PC-9 (cell line): Measurements from ENCODE around the gene ULK3. TPM values are rescaled to one million over a fixed set of nuclear protein-coding genes. Genes with fewer than 3 reads are reported as not detected.

Experiments
- BruUV-seq: library from RNA; stranded (reverse); fragments of 400-500 nt; replicated peaks from 2 replicates; lab custom pipeline; 2021; lab: Mats Ljungman, UMichigan
- CTCF ChIA-PET: fragments of 300-600 bp; sonication (Branson Sonifier 250); formaldehyde crosslinking; loops from one replicate; lab custom pipeline; 2022; ENCODE audit warnings: antibody characterized with exemption; lab: Charles Lee
- POLR2A ChIA-PET: fragments of 300-600 bp; sonication (Branson Sonifier 250); formaldehyde crosslinking; loops from one replicate; lab custom pipeline; 2022; ENCODE audit warnings: antibody characterized with exemption; ENCODE audit not compliant: unreplicated experiment; lab: Charles Lee
- DNase-seq, 2 experiments: peaks; one replicate each; pipeline versions ENCODE4 v3.0.0 to v3.0.0-alpha.2; 2015 to 2022; ENCODE audit warnings: mixed read lengths in 1 of 2
- H2AFZ ChIP-seq: fragments of 200-600 bp; sonication (generic); 2 replicates; pipeline ENCODE4 v1.8.1; 2017; ENCODE audit warnings: antibody characterized with exemption
- H3F3A ChIP-seq: fragments of 200-600 bp; sonication (generic); 2 replicates; pipeline ENCODE4 v1.8.1; 2017; ENCODE audit warnings: antibody characterized with exemption, mild to moderate bottlenecking, low read depth; ENCODE audit not compliant: insufficient read depth
- H3K27ac ChIP-seq: fragments of 200-600 bp; sonication (generic); 2 replicates; pipeline ENCODE4 v1.6.1; 2016; ENCODE audit warnings: mixed run types
- H3K27me3 ChIP-seq: fragments of 200-600 bp; sonication (generic); 2 replicates; pipeline ENCODE4 v1.6.1; 2016; ENCODE audit warnings: low read depth, mixed run types; ENCODE audit not compliant: insufficient read depth
- H3K36me3 ChIP-seq: fragments of 200-600 bp; sonication (generic); 2 replicates; pipeline ENCODE4 v1.6.1; 2016; ENCODE audit warnings: low read depth, mixed run types
- H3K4me1 ChIP-seq: fragments of 200-600 bp; sonication (generic); replicated peaks from 2 replicates; pipeline ENCODE4 v1.6.1; 2016; ENCODE audit warnings: mixed run types; ENCODE audit not compliant: insufficient read depth
- H3K4me2 ChIP-seq: fragments of 200-600 bp; sonication (generic); 2 replicates; pipeline ENCODE4 v1.6.1; 2017; ENCODE audit warnings: mixed run types
- H3K4me3 ChIP-seq: fragments of 200-600 bp; sonication (generic); 2 replicates; pipeline ENCODE4 v1.6.1; 2016; ENCODE audit warnings: mixed run types
- H3K79me2 ChIP-seq: fragments of 200-600 bp; sonication (generic); 2 replicates; pipeline ENCODE4 v1.6.1; 2017; ENCODE audit warnings: low read depth, mixed run types
- H3K9me2 ChIP-seq: fragments of 200-600 bp; sonication (generic); 2 replicates; pipeline ENCODE4 v1.8.1; 2017; ENCODE audit warnings: mild to moderate bottlenecking; ENCODE audit not compliant: insufficient read depth
- H3K9me3 ChIP-seq: fragments of 200-600 bp; sonication (generic); 2 replicates; pipeline ENCODE4 v1.8.1; 2016; ENCODE audit warnings: low read depth; ENCODE audit not compliant: insufficient read depth
- H4K20me1 ChIP-seq: fragments of 200-600 bp; sonication (generic); 2 replicates; pipeline ENCODE4 v1.8.1; 2017; ENCODE audit not compliant: insufficient read depth
- EZH2 ChIP-seq: fragments of 200-600 bp; sonication (generic); IDR thresholded peaks from 2 replicates; pipeline ENCODE4 v1.8.0; 2017; ENCODE audit warnings: antibody characterized with exemption, low read depth
- intact Hi-C: fragments of 100-400 bp; cut with micrococcal nuclease; formaldehyde crosslinking; loops from one replicate; pipeline ENCODE4 v1.10.0; 2022; ENCODE audit not compliant: unreplicated experiment
- total RNA-seq: library from RNA; stranded (reverse); gene quantifications from 2 replicates; pipeline ENCODE4 v1.2.3, GENCODE V29; 2021
- TF ChIP-seq, protein P1 (sequence below): fragments of 200-600 bp; sonication (generic); conservative IDR thresholded peaks from 2 replicates; pipeline ENCODE4 v1.6.1; 2017; ENCODE audit warnings: mixed run types, antibody characterized with exemption, mild to moderate bottlenecking, moderate library complexity

ULK3 gene
- total RNA-seq, 1 experiment from 2014 or later = 30.2 TPM

DNA sequence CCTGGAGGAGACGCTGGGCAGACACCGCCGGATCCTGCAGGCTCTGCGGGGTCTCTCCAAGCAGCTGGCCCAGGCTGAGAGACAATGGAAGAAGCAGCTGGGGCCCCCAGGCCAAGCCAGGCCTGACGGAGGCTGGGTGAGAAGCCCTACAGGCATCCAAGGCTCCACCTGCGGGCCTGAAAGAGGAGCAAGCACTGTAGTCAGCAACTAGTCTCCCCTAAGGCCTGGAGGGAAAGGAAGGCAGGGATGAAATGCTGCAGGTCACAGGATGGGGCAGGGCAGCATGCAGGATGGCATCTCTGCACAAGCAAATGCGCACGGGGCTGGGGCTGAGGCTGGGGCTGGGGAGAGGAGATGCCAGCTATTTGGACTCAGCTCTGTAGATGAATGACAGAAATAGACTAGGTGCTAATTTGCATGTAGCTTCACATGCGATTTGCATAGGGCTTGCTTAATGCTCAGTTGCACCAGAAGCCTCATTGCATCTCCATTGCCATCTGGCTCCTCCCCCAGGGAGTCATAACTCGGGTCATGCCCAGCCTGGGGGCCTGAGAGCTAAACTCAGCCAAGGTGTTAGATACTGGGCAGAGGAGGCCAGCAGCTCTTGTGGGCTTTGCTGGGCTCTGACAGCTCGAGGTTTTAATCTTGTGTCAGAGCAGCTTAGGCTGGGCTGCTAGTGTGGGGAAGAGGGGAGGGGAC lies 21.7 kb downstream of the ULK3 start:
- no peak overlapping the region for H3K4me2 ChIP-seq
- POLR2A ChIA-PET = no interaction called here
- H3F3A ChIP-seq = peaks cover 22% of the 10 kb centered on the region
- H3K79me2 ChIP-seq = no peaks in the 10 kb centered on the region
- no peaks in the 10 kb centered on the region for H4K20me1 ChIP-seq
- no peak for TF ChIP-seq EZH2
- TF ChIP-seq, protein P1, sequence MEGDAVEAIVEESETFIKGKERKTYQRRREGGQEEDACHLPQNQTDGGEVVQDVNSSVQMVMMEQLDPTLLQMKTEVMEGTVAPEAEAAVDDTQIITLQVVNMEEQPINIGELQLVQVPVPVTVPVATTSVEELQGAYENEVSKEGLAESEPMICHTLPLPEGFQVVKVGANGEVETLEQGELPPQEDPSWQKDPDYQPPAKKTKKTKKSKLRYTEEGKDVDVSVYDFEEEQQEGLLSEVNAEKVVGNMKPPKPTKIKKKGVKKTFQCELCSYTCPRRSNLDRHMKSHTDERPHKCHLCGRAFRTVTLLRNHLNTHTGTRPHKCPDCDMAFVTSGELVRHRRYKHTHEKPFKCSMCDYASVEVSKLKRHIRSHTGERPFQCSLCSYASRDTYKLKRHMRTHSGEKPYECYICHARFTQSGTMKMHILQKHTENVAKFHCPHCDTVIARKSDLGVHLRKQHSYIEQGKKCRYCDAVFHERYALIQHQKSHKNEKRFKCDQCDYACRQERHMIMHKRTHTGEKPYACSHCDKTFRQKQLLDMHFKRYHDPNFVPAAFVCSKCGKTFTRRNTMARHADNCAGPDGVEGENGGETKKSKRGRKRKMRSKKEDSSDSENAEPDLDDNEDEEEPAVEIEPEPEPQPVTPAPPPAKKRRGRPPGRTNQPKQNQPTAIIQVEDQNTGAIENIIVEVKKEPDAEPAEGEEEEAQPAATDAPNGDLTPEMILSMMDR = no peak
- H3K27me3 ChIP-seq = no peaks in the 10 kb centered on the region
- no peak overlapping the region for H3K27ac ChIP-seq
- DNase-seq = no peak
- H3K9me3 ChIP-seq = no peaks in the 10 kb centered on the region
- H2AFZ ChIP-seq = no peak overlapping the region
- intact Hi-C loops = no loop called here
- BruUV-seq = no TSS peak
- no peaks in the 10 kb centered on the region for H3K9me2 ChIP-seq
- no peak overlapping the region for H3K4me3 ChIP-seq
- H3K4me1 ChIP-seq = peaks cover 28% of the 10 kb centered on the region
- CTCF ChIA-PET = interaction anchor here (0.5 to 0.6 kb wide), 2 partner anchors 13 to 79 kb away, joined by 3 to 4 read pairs; no protein-coding TSS in a partner anchor
- no peaks in the 10 kb centered on the region for H3K36me3 ChIP-seq

DNA sequence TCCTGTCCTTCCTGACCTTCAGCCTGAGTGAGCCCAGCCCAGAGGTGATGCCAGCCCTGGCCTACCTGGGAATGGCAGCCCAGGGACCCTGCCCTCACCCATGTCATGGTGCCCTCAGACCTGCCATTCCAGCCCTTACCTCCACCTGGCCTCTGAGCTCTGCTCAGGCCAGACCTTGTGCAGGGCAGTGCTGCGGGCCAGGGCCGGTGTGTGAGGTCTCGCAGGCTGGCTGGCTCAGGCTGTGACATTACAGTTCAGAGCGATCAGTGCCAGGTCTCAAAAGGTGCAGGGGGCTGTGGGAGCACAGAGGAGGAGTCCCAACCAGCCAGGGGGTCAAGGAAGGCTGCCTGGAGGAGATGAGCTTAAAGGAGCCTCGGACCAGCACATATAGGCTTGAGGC lies 22.9 kb downstream of the ULK3 start:
- no peaks in the 10 kb centered on the region for H3K79me2 ChIP-seq
- H2AFZ ChIP-seq = no peak overlapping the region
- intact Hi-C loops = no loop called here
- no peak overlapping the region for H3K4me3 ChIP-seq
- H3K9me2 ChIP-seq = no peaks in the 10 kb centered on the region
- CTCF ChIA-PET = no interaction called here
- TF ChIP-seq EZH2 = no peak
- TF ChIP-seq, protein P1 = no peak
- peaks cover 33% of the 10 kb centered on the region for H3K4me1 ChIP-seq
- H3K27me3 ChIP-seq = no peaks in the 10 kb centered on the region
- no peaks in the 10 kb centered on the region for H3K36me3 ChIP-seq
- H3K4me2 ChIP-seq = no peak overlapping the region
- POLR2A ChIA-PET = no interaction called here
- DNase-seq = no peak
- BruUV-seq = no TSS peak
- no peaks in the 10 kb centered on the region for H3K9me3 ChIP-seq
- peaks cover 22% of the 10 kb centered on the region for H3F3A ChIP-seq
- H3K27ac ChIP-seq = no peak overlapping the region
- H4K20me1 ChIP-seq = no peaks in the 10 kb centered on the region

DNA sequence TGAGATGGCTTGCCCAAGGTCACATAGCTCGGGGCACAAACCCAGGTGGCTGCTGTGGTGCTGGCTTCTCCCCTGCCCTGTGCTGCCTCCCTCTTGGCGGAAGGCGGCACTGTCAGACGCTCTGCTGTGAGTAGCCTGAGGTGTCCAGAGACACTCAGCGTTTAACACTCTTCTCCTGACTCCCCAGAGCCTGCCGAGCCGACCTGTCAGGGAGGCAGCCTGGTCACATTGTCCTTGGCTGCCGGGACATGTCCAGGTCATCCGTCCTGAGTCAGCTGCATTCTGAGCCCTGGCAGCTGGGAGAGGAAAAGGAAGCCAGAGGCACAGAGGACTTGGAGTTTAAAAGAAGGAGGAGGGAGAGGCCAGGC lies 25.6 kb downstream of the ULK3 start:
- H3K79me2 ChIP-seq = no peaks in the 10 kb centered on the region
- POLR2A ChIA-PET = interaction anchor here (0.6 kb wide), 2 partner anchors 10 to 87 kb away, joined by 4 to 5 read pairs; no protein-coding TSS in a partner anchor

More for the DNA sequence above, 25.6 kb downstream of the ULK3 start:
- H3K27ac ChIP-seq = peak overlapping the region; percentile 4; the same call in 1 of the 2 replicates
- H3K9me2 ChIP-seq = no peaks in the 10 kb centered on the region
- BruUV-seq = no TSS peak
- H2AFZ ChIP-seq = no peak overlapping the region
- peaks cover 37% of the 10 kb centered on the region for H3K4me1 ChIP-seq
- H3K9me3 ChIP-seq = no peaks in the 10 kb centered on the region
- CTCF ChIA-PET = interaction anchor here (0.6 to 1.0 kb wide), 3 partner anchors 84 to 361 kb away, joined by 5 to 7 read pairs (median 5); no protein-coding TSS in a partner anchor
- intact Hi-C loops = loop anchor here (5.0 kb wide), 1 partner anchor 85 kb away; no protein-coding TSS in a partner anchor
- H3K36me3 ChIP-seq = no peaks in the 10 kb centered on the region
- H3K4me2 ChIP-seq = peak overlapping the region; percentile 23; the same call in 1 of the 2 replicates
- H3K27me3 ChIP-seq = no peaks in the 10 kb centered on the region
- DNase-seq = peak; percentile 69 to 75
- no peak overlapping the region for H3K4me3 ChIP-seq
- no peaks in the 10 kb centered on the region for H4K20me1 ChIP-seq
- H3F3A ChIP-seq = peaks cover 22% of the 10 kb centered on the region
- TF ChIP-seq, protein P1 = no peak; the same call in 1 of the 2 replicates
- TF ChIP-seq EZH2 = no peak
